CD8-positive, alpha-beta memory T cell (primary cell): ENCODE results near the gene CEP20. TPM values are rescaled to one million over a fixed set of nuclear protein-coding genes. Genes with fewer than 3 reads are reported as not detected.

Experiments used
- CTCF ChIA-PET: fragments of 350-600 bp; sonication (Branson Sonifier 250); formaldehyde crosslinking; loops from one replicate; lab custom pipeline; 2021; ENCODE audit warnings: antibody characterized with exemption; lab: Charles Lee
- POLR2A ChIA-PET: fragments of 350-600 bp; sonication (Branson Sonifier 250); formaldehyde crosslinking; loops from one replicate; lab custom pipeline; 2021; ENCODE audit warnings: antibody characterized with exemption; lab: Charles Lee
- DNase-seq, 5 donors: peaks; one replicate each; pipeline versions ENCODE4 v3.0.0 to v3.0.0-alpha.2; 2020 to 2022; ENCODE audit warnings: mixed read lengths in 1 of 5
- H3K27ac ChIP-seq: one replicate; pipeline ENCODE4 v1.7.0; 2013; ENCODE audit warnings: low read depth, mild to moderate bottlenecking, low read length, moderate library complexity
- H3K27me3 ChIP-seq: 2 replicates; pipeline ENCODE4 v1.7.0; 2013; ENCODE audit warnings: low read length, mild to moderate bottlenecking; ENCODE audit not compliant: insufficient read depth, poor library complexity, severe bottlenecking
- H3K36me3 ChIP-seq: 2 replicates; pipeline ENCODE4 v1.7.0; 2013; ENCODE audit warnings: mild to moderate bottlenecking, low read length, moderate library complexity; ENCODE audit not compliant: insufficient read depth
- H3K4me1 ChIP-seq: 2 replicates; pipeline ENCODE4 v1.7.0; 2013; ENCODE audit warnings: mild to moderate bottlenecking, low read length, moderate library complexity; ENCODE audit not compliant: insufficient read depth
- H3K4me3 ChIP-seq: 2 replicates; pipeline ENCODE4 v1.7.0; 2013; ENCODE audit warnings: mild to moderate bottlenecking, low read length
- H3K9me3 ChIP-seq: 2 replicates; pipeline ENCODE4 v1.7.0; 2013; ENCODE audit warnings: mild to moderate bottlenecking, low read length
- H3K27ac Mint-ChIP-seq, 8 donors: one replicate each; pipeline ENCODE4 v1.8.0; 2020 to 2021; ENCODE audit warnings: mixed read lengths in 8 of 8, mild to moderate bottlenecking in 6 of 8, inconsistent platforms in 3 of 8, moderate library complexity in 3 of 8
- H3K27me3 Mint-ChIP-seq, 2 donors: one replicate each; pipeline ENCODE4 v1.8.0; 2020 to 2021; ENCODE audit warnings: mixed read lengths in 2 of 2, mild to moderate bottlenecking in 1 of 2, moderate library complexity in 1 of 2
- H3K36me3 Mint-ChIP-seq, 3 donors: one replicate each; pipeline ENCODE4 v1.8.0; 2020 to 2021; ENCODE audit warnings: mixed read lengths in 3 of 3, inconsistent platforms in 1 of 3, mild to moderate bottlenecking in 1 of 3
- H3K4me1 Mint-ChIP-seq, 3 donors: one replicate each; pipeline ENCODE4 v1.8.0; 2020 to 2021; ENCODE audit warnings: mixed read lengths in 3 of 3, inconsistent platforms in 1 of 3, mild to moderate bottlenecking in 1 of 3
- H3K4me3 Mint-ChIP-seq, 7 donors: one replicate each; pipeline ENCODE4 v1.8.0; 2020 to 2021; ENCODE audit warnings: mixed read lengths in 7 of 7, mild to moderate bottlenecking in 6 of 7, moderate library complexity in 4 of 7, inconsistent platforms in 2 of 7
- H3K9me3 Mint-ChIP-seq, 5 donors: one replicate each; pipeline ENCODE4 v1.8.0; 2020 to 2022; ENCODE audit warnings: mixed read lengths in 5 of 5, mild to moderate bottlenecking in 3 of 5, moderate library complexity in 2 of 5, inconsistent platforms in 1 of 5
- polyA plus RNA-seq: library from polyadenylated mRNA; unstranded; fragments of 300-500 nt; fragmentation: Illumina TruSeq; gene quantifications from one replicate; pipeline ENCODE4 v1.2.3, GENCODE V29; 2021
- total RNA-seq, 2 experiments: library from RNA; stranded (reverse); gene quantifications; one replicate each; pipeline ENCODE4 v1.2.3, GENCODE V29; 2021

The CEP20 gene
- total and polyA plus RNA-seq, 3 experiments from 2014 or later, result 32.5 to 46.1 (median 39.6) TPM

GRCh38 chr16:15906439-15906838 is 18.0 kb upstream of the CEP20 start:
- peaks cover 0 to 5% (median 3%) of the 10 kb centered on the region in 3 donors for H3K4me1 Mint-ChIP-seq
- no peak overlapping the region for H3K4me3 Mint-ChIP-seq
- Histone ChIP-seq H3K27ac (no peak overlapping the region), H3K36me3 (no peaks in the 10 kb centered on the region), H3K9me3 (no peaks in the 10 kb centered on the region), H3K4me1 (no peaks in the 10 kb centered on the region), H3K27me3 (no peaks in the 10 kb centered on the region), H3K4me3 (no peak overlapping the region)
- DNase-seq, result no peak
- H3K36me3 Mint-ChIP-seq, result peaks cover 0 to 4% (median 2%) of the 10 kb centered on the region in 3 donors
- H3K27me3 Mint-ChIP-seq, result peaks cover 4 to 5% of the 10 kb centered on the region in 2 donors
- H3K9me3 Mint-ChIP-seq, result peaks cover 0 to 5% (median 0%) of the 10 kb centered on the region in 5 donors
- POLR2A ChIA-PET, result no interaction called here
- CTCF ChIA-PET, result no interaction called here
- H3K27ac Mint-ChIP-seq, result no peak overlapping the region

- POLR2A ChIA-PET, result no interaction called here
Observed at GRCh38 chr16:15903960-15904359, 15.6 kb upstream of the CEP20 start.

GRCh38 chr16:15900901-15901500 is 12.6 kb upstream of the CEP20 start:
- Histone ChIP-seq H3K9me3 (no peaks in the 10 kb centered on the region), H3K27ac (no peak overlapping the region), H3K36me3 (no peaks in the 10 kb centered on the region), H3K27me3 (no peaks in the 10 kb centered on the region), H3K4me1 (no peaks in the 10 kb centered on the region), H3K4me3 (no peak overlapping the region)
- Mint-ChIP-seq H3K4me1 (no peaks in the 10 kb centered on the region), H3K9me3 (peaks cover 0 to under 1% (median 0%) of the 10 kb centered on the region in 5 donors), H3K36me3 (no peaks in the 10 kb centered on the region), H3K27me3 (peaks cover 4 to 5% of the 10 kb centered on the region in 2 donors), H3K27ac (no peak overlapping the region), H3K4me3 (no peak overlapping the region)
- no peak for DNase-seq
- CTCF ChIA-PET, result no interaction called here
- POLR2A ChIA-PET, result no interaction called here

More at GRCh38 chr16:15903960-15904359, 15.6 kb upstream of the CEP20 start:
- Mint-ChIP-seq H3K4me3 (no peak overlapping the region), H3K9me3 (peaks cover 0 to 5% (median 0%) of the 10 kb centered on the region in 5 donors), H3K27me3 (peaks cover 4 to 5% of the 10 kb centered on the region in 2 donors), H3K27ac (no peak overlapping the region), H3K4me1 (no peaks in the 10 kb centered on the region), H3K36me3 (peaks cover 0 to 4% (median 0%) of the 10 kb centered on the region in 3 donors)
- no peaks in the 10 kb centered on the region for H3K27me3 ChIP-seq
- no peaks in the 10 kb centered on the region for H3K4me1 ChIP-seq
- H3K36me3 ChIP-seq, result no peaks in the 10 kb centered on the region
- DNase-seq, result no peak
- no peak overlapping the region for H3K4me3 ChIP-seq
- H3K27ac ChIP-seq, result no peak overlapping the region
- no peaks in the 10 kb centered on the region for H3K9me3 ChIP-seq
- CTCF ChIA-PET, result no interaction called here

DNA sequence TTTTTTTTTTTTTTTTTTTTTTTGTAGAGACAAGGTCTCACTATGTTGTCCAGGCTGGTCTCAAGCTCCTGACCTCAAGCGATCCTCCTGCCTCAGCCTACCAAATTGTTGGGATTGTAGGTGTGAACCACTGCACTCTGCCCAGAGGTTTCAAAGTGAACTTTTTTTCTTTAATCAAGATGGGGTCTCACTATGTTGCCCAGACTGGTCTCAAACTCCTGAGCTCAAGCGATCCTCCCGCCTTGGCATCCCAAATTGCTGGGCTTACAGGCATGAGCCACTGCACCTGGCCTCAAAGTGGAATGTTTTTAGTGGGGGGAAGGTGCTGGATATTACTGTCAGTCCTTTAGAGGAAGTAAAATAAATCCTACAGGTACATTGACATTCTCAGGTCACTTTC is 12.0 kb upstream of the CEP20 start:
- peaks cover 4% of the 10 kb centered on the region in 2 donors for H3K27me3 Mint-ChIP-seq
- no peaks in the 10 kb centered on the region for H3K9me3 Mint-ChIP-seq
- H3K27ac Mint-ChIP-seq, result no peak overlapping the region
- POLR2A ChIA-PET, result no interaction called here
- no peaks in the 10 kb centered on the region for H3K4me1 ChIP-seq
- H3K4me3 Mint-ChIP-seq, result no peak overlapping the region
- H3K36me3 Mint-ChIP-seq, result no peaks in the 10 kb centered on the region
- H3K27me3 ChIP-seq, result no peaks in the 10 kb centered on the region
- H3K9me3 ChIP-seq, result no peaks in the 10 kb centered on the region
- no peak overlapping the region for H3K27ac ChIP-seq
- no peaks in the 10 kb centered on the region for H3K36me3 ChIP-seq
- CTCF ChIA-PET, result no interaction called here
- no peak for DNase-seq
- H3K4me1 Mint-ChIP-seq, result no peaks in the 10 kb centered on the region
- H3K4me3 ChIP-seq, result no peak overlapping the region

- CTCF ChIA-PET, result no interaction called here
- H3K27me3 Mint-ChIP-seq, result peaks cover 1 to 3% of the 10 kb centered on the region in 2 donors
- no peak overlapping the region for H3K4me3 Mint-ChIP-seq
- no peak for DNase-seq
- H3K9me3 Mint-ChIP-seq, result no peaks in the 10 kb centered on the region
- H3K36me3 Mint-ChIP-seq, result no peaks in the 10 kb centered on the region
- Histone ChIP-seq H3K36me3 (no peaks in the 10 kb centered on the region), H3K27ac (no peak overlapping the region), H3K9me3 (no peaks in the 10 kb centered on the region), H3K27me3 (no peaks in the 10 kb centered on the region), H3K4me1 (no peaks in the 10 kb centered on the region), H3K4me3 (no peak overlapping the region)
- H3K27ac Mint-ChIP-seq, result no peak overlapping the region
- POLR2A ChIA-PET, result no interaction called here
- H3K4me1 Mint-ChIP-seq, result no peaks in the 10 kb centered on the region
Observed at GRCh38 chr16:15899538-15900100, 11.2 kb upstream of the CEP20 start.

- CTCF ChIA-PET, result no interaction called here
- Mint-ChIP-seq H3K27ac (no peak overlapping the region), H3K4me1 (no peaks in the 10 kb centered on the region), H3K9me3 (no peaks in the 10 kb centered on the region), H3K36me3 (no peaks in the 10 kb centered on the region), H3K27me3 (peaks cover 0 to 1% of the 10 kb centered on the region in 2 donors), H3K4me3 (peak overlapping the region in 1 of 7 donors; percentile 13)
- POLR2A ChIA-PET, result no interaction called here
- no peak for DNase-seq
- H3K4me3 ChIP-seq, result no peak overlapping the region
- no peaks in the 10 kb centered on the region for H3K9me3 ChIP-seq
- no peaks in the 10 kb centered on the region for H3K27me3 ChIP-seq
- H3K36me3 ChIP-seq, result no peaks in the 10 kb centered on the region
- H3K27ac ChIP-seq, result no peak overlapping the region
- no peaks in the 10 kb centered on the region for H3K4me1 ChIP-seq
Observed at GRCh38 chr16:15898654-15899053, 10.3 kb upstream of the CEP20 start.

DNA sequence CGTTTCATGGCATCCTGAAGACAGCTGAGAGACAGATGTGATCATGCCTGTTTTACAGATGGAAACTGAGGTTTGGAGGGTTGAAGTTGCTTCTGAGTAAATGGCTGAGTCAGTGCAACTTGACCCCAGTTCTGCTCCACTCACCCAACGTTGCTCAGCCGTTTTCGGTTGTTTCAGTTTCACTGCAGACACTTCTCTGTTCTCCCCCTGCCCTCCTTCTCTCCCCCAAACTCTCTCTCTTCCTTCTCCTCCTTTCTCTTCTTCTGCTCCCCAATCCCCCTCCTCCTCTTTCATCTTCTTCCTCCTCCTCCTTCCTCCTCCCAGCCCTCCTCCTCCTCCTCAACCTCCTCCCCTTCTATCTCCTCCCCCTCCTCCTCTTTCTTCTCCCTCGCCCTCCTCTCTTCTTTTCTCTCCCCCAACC is 9.4 kb upstream of the CEP20 start:
- Mint-ChIP-seq H3K4me1 (no peaks in the 10 kb centered on the region), H3K4me3 (no peak overlapping the region), H3K9me3 (no peaks in the 10 kb centered on the region), H3K36me3 (no peaks in the 10 kb centered on the region), H3K27me3 (peaks cover 0 to 1% of the 10 kb centered on the region in 2 donors), H3K27ac (no peak overlapping the region)
- no peak overlapping the region for H3K4me3 ChIP-seq
- no peak overlapping the region for H3K27ac ChIP-seq
- no peaks in the 10 kb centered on the region for H3K9me3 ChIP-seq
- no peaks in the 10 kb centered on the region for H3K4me1 ChIP-seq
- ChIA-PET CTCF (interaction anchor here (1.4 kb wide), 1 partner anchor 10 kb away, joined by 4 read pairs; the partner anchor contains the start of gene CEP20), POLR2A (no interaction called here)
- H3K27me3 ChIP-seq, result no peaks in the 10 kb centered on the region
- H3K36me3 ChIP-seq, result no peaks in the 10 kb centered on the region
- DNase-seq, result no peak

DNA sequence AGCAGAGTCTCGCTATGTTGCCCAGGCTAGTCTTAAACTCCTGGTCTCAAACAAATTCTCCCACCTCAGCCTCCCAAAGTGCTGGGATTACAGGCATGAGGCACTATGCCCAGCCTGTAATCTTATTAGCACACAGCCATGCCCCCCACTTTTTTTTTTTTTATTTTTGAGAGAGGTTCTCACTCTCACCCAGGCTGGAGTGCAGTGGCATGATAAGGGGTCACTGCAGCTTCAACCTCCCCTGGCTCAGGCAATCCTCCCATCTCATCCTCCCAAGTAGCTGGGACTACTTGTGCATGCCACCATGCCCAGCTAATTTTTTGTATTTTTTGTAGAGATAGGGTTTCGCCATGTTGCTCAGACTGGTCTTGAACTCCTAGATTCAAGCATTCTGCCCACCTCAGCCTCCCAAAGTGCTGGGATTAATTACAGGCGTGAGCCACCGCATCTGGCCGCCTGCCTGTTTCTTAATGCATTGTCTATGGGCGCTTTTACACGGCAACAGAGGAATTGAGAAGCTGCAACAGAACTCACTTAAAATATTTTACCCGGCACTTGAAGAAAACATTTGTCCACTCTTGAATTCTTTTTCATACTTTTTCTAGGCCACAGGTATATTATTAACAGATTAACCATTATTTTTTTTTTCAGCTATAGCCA is 8.8 kb upstream of the CEP20 start:
- Mint-ChIP-seq H3K9me3 (no peaks in the 10 kb centered on the region), H3K27ac (peak overlapping the region in 1 of 8 donors; percentile 34), H3K4me3 (no peak overlapping the region), H3K36me3 (no peaks in the 10 kb centered on the region), H3K4me1 (no peaks in the 10 kb centered on the region), H3K27me3 (peaks cover 0 to 1% of the 10 kb centered on the region in 2 donors)
- H3K4me3 ChIP-seq, result no peak overlapping the region
- no peaks in the 10 kb centered on the region for H3K27me3 ChIP-seq
- H3K36me3 ChIP-seq, result no peaks in the 10 kb centered on the region
- H3K4me1 ChIP-seq, result no peaks in the 10 kb centered on the region
- no peaks in the 10 kb centered on the region for H3K9me3 ChIP-seq
- H3K27ac ChIP-seq, result no peak overlapping the region
- no peak for DNase-seq
- POLR2A ChIA-PET, result no interaction called here
- CTCF ChIA-PET, result interaction anchor here (1.4 kb wide), 1 partner anchor 9 kb away, joined by 4 read pairs; the partner anchor contains the start of gene CEP20
